Esophagus muscularis mucosa (tissue), 4 donors: ENCODE data around the gene OSBPL9.

Experiments
- EP300 ChIP-seq: sonication (generic); formaldehyde crosslinking; IDR thresholded peaks from one replicate; pipeline ENCODE4 v1.6.1; 2017; ENCODE audit warnings: antibody characterized with exemption
- POLR2A ChIP-seq: fragments of 450-650 bp; IDR thresholded peaks from one replicate; pipeline ENCODE4 v1.6.1; 2017; ENCODE audit warnings: antibody characterized with exemption, moderate library complexity, mild to moderate bottlenecking, low read depth
- TF ChIP-seq, protein P1 (sequence below), 3 experiments: fragments of 200-600 bp in 2 of 3; fragments of 450-650 bp in 1 of 3; sonication (generic) in 2 of 3; IDR thresholded peaks; one replicate each; pipeline ENCODE4 v1.5.1; 2017 to 2019; ENCODE audit warnings: antibody characterized with exemption in 3 of 3, mild to moderate bottlenecking in 2 of 3, moderate library complexity in 1 of 3

DNA sequence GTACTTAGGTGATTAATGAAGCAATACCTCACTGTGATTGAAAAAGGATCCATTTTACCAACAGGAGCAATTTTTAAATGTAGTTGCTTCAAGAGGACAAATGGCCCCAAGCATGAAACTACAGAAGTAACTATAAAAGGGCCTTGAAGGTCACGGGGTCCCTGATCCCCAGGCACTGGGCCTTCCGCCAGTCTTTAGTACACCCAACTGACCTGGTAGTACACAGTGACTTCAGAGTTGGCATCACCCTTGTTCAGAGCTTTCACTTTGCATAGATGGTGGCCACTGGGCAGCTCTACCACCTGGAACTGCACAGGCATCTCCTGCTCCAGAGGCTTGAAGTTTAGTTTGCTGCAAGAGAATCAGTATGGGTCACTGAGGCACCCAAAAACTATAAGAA lies 177.4 kb downstream of the OSBPL9 start:
- TF ChIP-seq EP300 = no peak
- TF ChIP-seq, protein P1, sequence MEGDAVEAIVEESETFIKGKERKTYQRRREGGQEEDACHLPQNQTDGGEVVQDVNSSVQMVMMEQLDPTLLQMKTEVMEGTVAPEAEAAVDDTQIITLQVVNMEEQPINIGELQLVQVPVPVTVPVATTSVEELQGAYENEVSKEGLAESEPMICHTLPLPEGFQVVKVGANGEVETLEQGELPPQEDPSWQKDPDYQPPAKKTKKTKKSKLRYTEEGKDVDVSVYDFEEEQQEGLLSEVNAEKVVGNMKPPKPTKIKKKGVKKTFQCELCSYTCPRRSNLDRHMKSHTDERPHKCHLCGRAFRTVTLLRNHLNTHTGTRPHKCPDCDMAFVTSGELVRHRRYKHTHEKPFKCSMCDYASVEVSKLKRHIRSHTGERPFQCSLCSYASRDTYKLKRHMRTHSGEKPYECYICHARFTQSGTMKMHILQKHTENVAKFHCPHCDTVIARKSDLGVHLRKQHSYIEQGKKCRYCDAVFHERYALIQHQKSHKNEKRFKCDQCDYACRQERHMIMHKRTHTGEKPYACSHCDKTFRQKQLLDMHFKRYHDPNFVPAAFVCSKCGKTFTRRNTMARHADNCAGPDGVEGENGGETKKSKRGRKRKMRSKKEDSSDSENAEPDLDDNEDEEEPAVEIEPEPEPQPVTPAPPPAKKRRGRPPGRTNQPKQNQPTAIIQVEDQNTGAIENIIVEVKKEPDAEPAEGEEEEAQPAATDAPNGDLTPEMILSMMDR (IDR thresholded peaks at IDR 0.05) = no peak
- no peak for TF ChIP-seq POLR2A
